NK-92 (cell line): Measurements from ENCODE around the gene CMKLR1.

Experiments
- DNase-seq: peaks from one replicate; lab custom pipeline; 2025; ENCODE audit not compliant: unreplicated experiment; lab: John Stamatoyannopoulos, UW

The CMKLR1 gene

GRCh38 chr12:108338915-108339657, at the start of gene CMKLR1:
TSS of gene CMKLR1 (minus strand) at chr12:108339311. CDS start at chr12:108293591, 45,720 bp downstream.
- DNase-seq = no peak

GRCh38 chr12:108387771-108388170, 48.7 kb upstream of the CMKLR1 start:
- no peak for DNase-seq

GRCh38 chr12:108386709-108387360, 47.7 kb upstream of the CMKLR1 start:
- no peak for DNase-seq

GRCh38 chr12:108382437-108382801, 43.3 kb upstream of the CMKLR1 start:
- no peak for DNase-seq

- no peak for DNase-seq
These were observed 42.8 kb upstream of the CMKLR1 start for GRCh38 chr12:108381787-108382436.

GRCh38 chr12:108380382-108380781, 41.3 kb upstream of the CMKLR1 start:
- DNase-seq = no peak

- DNase-seq = no peak
These were observed 40.7 kb upstream of the CMKLR1 start for GRCh38 chr12:108379823-108380222.

- DNase-seq = no peak
These were observed 39.8 kb upstream of the CMKLR1 start for GRCh38 chr12:108378926-108379325.

- DNase-seq = no peak
These were observed 38.1 kb upstream of the CMKLR1 start for GRCh38 chr12:108377260-108377659.

- DNase-seq = no peak
These were observed 37.0 kb upstream of the CMKLR1 start for GRCh38 chr12:108375986-108376663.

- no peak for DNase-seq
These were observed 35.6 kb upstream of the CMKLR1 start for GRCh38 chr12:108374596-108375320.

- DNase-seq = no peak
These were observed 34.0 kb upstream of the CMKLR1 start for GRCh38 chr12:108373111-108373510.

- DNase-seq = no peak
These were observed 32.8 kb upstream of the CMKLR1 start for GRCh38 chr12:108371801-108372344.

- no peak for DNase-seq
These were observed 31.3 kb upstream of the CMKLR1 start for GRCh38 chr12:108370415-108370814.

GRCh38 chr12:108369736-108370396, 30.8 kb upstream of the CMKLR1 start:
- no peak for DNase-seq

GRCh38 chr12:108368089-108368488, 29.0 kb upstream of the CMKLR1 start:
- DNase-seq = no peak

GRCh38 chr12:108367436-108367835, 28.3 kb upstream of the CMKLR1 start:
- no peak for DNase-seq

GRCh38 chr12:108365324-108365723, 26.2 kb upstream of the CMKLR1 start:
- DNase-seq = no peak

GRCh38 chr12:108364879-108365278, 25.8 kb upstream of the CMKLR1 start:
- no peak for DNase-seq

- no peak for DNase-seq
These were observed 24.5 kb upstream of the CMKLR1 start for GRCh38 chr12:108363565-108363964.
